SKM-1 treated with dmso at 0.1 percent for 144 hours (cell line): ENCODE measurements around the gene C16orf90.

Experiments
- DNase-seq: peaks from one replicate; lab custom pipeline; 2025; ENCODE audit not compliant: unreplicated experiment; lab: John Stamatoyannopoulos, UW

The C16orf90 gene

GRCh38 chr16:3495176-3495575 lies at the start of gene C16orf90:
C16orf90 (minus strand) TSS chr16:3495489; CDS start chr16:3495421, 68 bp downstream.
- no peak for DNase-seq

GRCh38 chr16:3542601-3543373 lies 47.5 kb upstream of the C16orf90 start:
- no peak for DNase-seq

- DNase-seq = no peak
Measured at GRCh38 chr16:3541527-3542155, 46.4 kb upstream of the C16orf90 start.

GRCh38 chr16:3538222-3538621 lies 42.9 kb upstream of the C16orf90 start:
- DNase-seq = no peak

GRCh38 chr16:3536851-3537250 lies 41.6 kb upstream of the C16orf90 start:
- no peak for DNase-seq

- DNase-seq = no peak
Measured at GRCh38 chr16:3536271-3536731, 41.0 kb upstream of the C16orf90 start.

GRCh38 chr16:3534126-3534525 lies 38.8 kb upstream of the C16orf90 start:
- no peak for DNase-seq

- no peak for DNase-seq
Measured at GRCh38 chr16:3532741-3533140, 37.5 kb upstream of the C16orf90 start.

- no peak for DNase-seq
Measured at GRCh38 chr16:3530371-3530914, 35.2 kb upstream of the C16orf90 start.

- DNase-seq = no peak
Measured at GRCh38 chr16:3529175-3529574, 33.9 kb upstream of the C16orf90 start.

GRCh38 chr16:3528406-3528805 lies 33.1 kb upstream of the C16orf90 start:
- no peak for DNase-seq

- DNase-seq = peak; percentile 45
Measured at GRCh38 chr16:3527216-3527829, 32.0 kb upstream of the C16orf90 start.

GRCh38 chr16:3525951-3526350 lies 30.7 kb upstream of the C16orf90 start:
- no peak for DNase-seq

GRCh38 chr16:3523281-3523680 lies 28.0 kb upstream of the C16orf90 start:
- DNase-seq = no peak

- no peak for DNase-seq
Measured at GRCh38 chr16:3520841-3521240, 25.6 kb upstream of the C16orf90 start.

GRCh38 chr16:3520413-3520812 lies 25.1 kb upstream of the C16orf90 start:
- no peak for DNase-seq

GRCh38 chr16:3519581-3519980 lies 24.3 kb upstream of the C16orf90 start:
- no peak for DNase-seq

GRCh38 chr16:3518986-3519348 lies 23.7 kb upstream of the C16orf90 start:
- DNase-seq = no peak

- DNase-seq = no peak
Measured at GRCh38 chr16:3518292-3518985, 23.1 kb upstream of the C16orf90 start.

GRCh38 chr16:3515897-3516296 lies 20.6 kb upstream of the C16orf90 start:
- no peak for DNase-seq

GRCh38 chr16:3514621-3515020 lies 19.3 kb upstream of the C16orf90 start:
- DNase-seq = no peak
